GF-D8 (cell line): ENCODE measurements around the gene MTG1.

Experiments
- DNase-seq: peaks from one replicate; lab custom pipeline; 2025; lab: John Stamatoyannopoulos, UW

Gene MTG1

GRCh38 chr10:133452453-133452852 is 58.5 kb downstream of the MTG1 start:
- no peak for DNase-seq

- DNase-seq = no peak
Observed at GRCh38 chr10:133453516-133454203, 59.7 kb downstream of the MTG1 start, which contains the start of gene SCART1. Gene SCART1, plus strand, starts transcription at chr10:133453945. Its CDS starts 53 bp downstream, at chr10:133453998.

- DNase-seq = no peak
Observed at GRCh38 chr10:133454204-133454893, 60.4 kb downstream of the MTG1 start.

GRCh38 chr10:133455196-133455595 is 61.2 kb downstream of the MTG1 start:
- DNase-seq = no peak

GRCh38 chr10:133455611-133456031 is 61.7 kb downstream of the MTG1 start:
- DNase-seq = no peak

- no peak for DNase-seq
Observed at GRCh38 chr10:133456041-133456951, 62.3 kb downstream of the MTG1 start.

GRCh38 chr10:133457100-133457841 is 63.3 kb downstream of the MTG1 start:
- DNase-seq = no peak

- DNase-seq = no peak
Observed at GRCh38 chr10:133458021-133458709, 64.2 kb downstream of the MTG1 start.

- DNase-seq = no peak
Observed at GRCh38 chr10:133458710-133459453, 64.9 kb downstream of the MTG1 start.

- DNase-seq = no peak
Observed at GRCh38 chr10:133459454-133460207, 65.7 kb downstream of the MTG1 start.

- no peak for DNase-seq
Observed at GRCh38 chr10:133460208-133460769, 66.3 kb downstream of the MTG1 start.

GRCh38 chr10:133461027-133461426 is 67.1 kb downstream of the MTG1 start:
- no peak for DNase-seq

- DNase-seq = no peak
Observed at GRCh38 chr10:133461841-133462240, 67.9 kb downstream of the MTG1 start.

GRCh38 chr10:133462512-133463305 is 68.8 kb downstream of the MTG1 start:
- no peak for DNase-seq

GRCh38 chr10:133464582-133465031 is 70.7 kb downstream of the MTG1 start:
- no peak for DNase-seq

- no peak for DNase-seq
Observed at GRCh38 chr10:133465191-133465949, 71.4 kb downstream of the MTG1 start.

- DNase-seq = no peak
Observed at GRCh38 chr10:133465950-133466474, 72.1 kb downstream of the MTG1 start.
